ENCODE results near the gene ZNF804B. TPM values are rescaled to one million over a fixed set of nuclear protein-coding genes. Genes with fewer than 3 reads are reported as not detected.

The ZNF804B gene
- total and polyA plus RNA-seq, 9 of the 15 experiments (the other 6 are each of a cell fraction or from before 2014, with no cell fraction given), result 0.04 to 0.22 (median 0.09) TPM; not detected in 6

DNA sequence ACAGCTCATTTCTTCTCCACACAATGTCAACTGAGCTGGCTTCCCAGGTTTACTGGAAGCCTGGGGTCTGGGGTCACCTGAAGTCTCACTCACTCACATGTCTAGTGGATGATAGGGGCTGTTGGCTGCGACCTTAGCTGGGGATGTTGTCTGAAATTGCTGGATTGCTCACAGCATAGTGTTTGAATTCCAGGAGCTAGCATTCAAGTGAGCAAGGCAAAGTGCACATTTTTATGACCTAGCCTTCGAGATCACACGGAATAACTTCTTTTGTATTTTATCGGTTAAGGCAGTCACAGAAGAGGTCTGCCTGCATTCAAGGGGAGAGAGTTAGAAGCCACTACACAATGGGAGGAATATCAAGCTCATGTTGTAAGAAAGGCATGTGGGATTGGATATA is 32.4 kb downstream of the ZNF804B start:
- 11% methylated on average over 4 of the region's 4 CpGs for WGBS (ENCODE audit: insufficient coverage, low coverage, missing lambda C conversion rate)
- Histone ChIP-seq H3K9ac (ENCODE audit: insufficient read depth in 1 of 2, low read depth in 2 of 2, low read length in 2 of 2) (no peak overlapping the region), H2AFZ (ENCODE audit: low read depth, low read length) (peak overlapping the region; percentile 21; the same call in 1 of the 2 replicates), H3K36me3 (ENCODE audit: control insufficient read depth, insufficient read depth, low read length) (no peaks in the 10 kb centered on the region), H3K79me2 (ENCODE audit: control insufficient read depth, insufficient read depth, low read length) (no peaks in the 10 kb centered on the region), H3K4me1 (replicated peaks in 1 of 2; ENCODE audit: control insufficient read depth in 2 of 2, insufficient read depth in 2 of 2, low read length in 2 of 2) (no peaks in the 10 kb centered on the region), H3K9me3 (replicated peaks; ENCODE audit: control insufficient read depth, insufficient read depth, low read depth, low read length) (no peaks in the 10 kb centered on the region), H3K4me3 (no peak overlapping the region), H3K27ac (ENCODE audit: extremely low read depth, low read depth, low read length) (no peak overlapping the region), H3K4me2 (ENCODE audit: insufficient read depth, low read length) (no peak overlapping the region), H3K9me1 (ENCODE audit: control insufficient read depth, insufficient read depth, low read length) (no peaks in the 10 kb centered on the region), H3K27me3 (ENCODE audit: control insufficient read depth in 2 of 2, insufficient read depth in 2 of 2, low read length in 2 of 2) (no peaks in the 10 kb centered on the region), H4K20me1 (replicated peaks; ENCODE audit: control insufficient read depth, insufficient read depth, low read length) (no peaks in the 10 kb centered on the region)
- in situ Hi-C loops (cut with MboI) (no loop called here), intact Hi-C loops (cut with micrococcal nuclease) (no loop called here)
- DNase-seq (ENCODE audit: extremely low read depth in 1 of 4, low spot score in 3 of 4), result no peak
- POLR2A ChIA-PET, result no interaction called here
- FAIRE-seq, result no peak
- CTCF ChIA-PET (ENCODE audit: low intra/inter-chr PET ratio), result no interaction called here
- no peak for ATAC-seq
- no peak for TF ChIP-seq KHSRP (IDR thresholded peaks at IDR 0.05)
- no peak for TF ChIP-seq FOXA3 (CRISPR knock-in tag; conservative IDR thresholded peaks at IDR 0.05 in 1 of 2, IDR thresholded peaks at IDR 0.05 in 1 of 2)
- TF ChIP-seq ZNF134 (CRISPR knock-in tag; conservative IDR thresholded peaks at IDR 0.05), result no peak
- no peak for TF ChIP-seq PCBP2 (IDR thresholded peaks at IDR 0.05; ENCODE audit: low read depth, low read length, poor library complexity, severe bottlenecking)
- no peak for TF ChIP-seq SRSF7 (optimal IDR thresholded peaks at IDR 0.05; ENCODE audit: low read depth, low read length)
- TF ChIP-seq E4F1 (CRISPR knock-in tag; IDR thresholded peaks at IDR 0.05; ENCODE audit: borderline replicate concordance), result no peak
- TF ChIP-seq CBX3 (IDR thresholded peaks at IDR 0.05; ENCODE audit: borderline replicate concordance in 1 of 2, low read length in 2 of 2), result no peak
- TF ChIP-seq, protein P1, sequence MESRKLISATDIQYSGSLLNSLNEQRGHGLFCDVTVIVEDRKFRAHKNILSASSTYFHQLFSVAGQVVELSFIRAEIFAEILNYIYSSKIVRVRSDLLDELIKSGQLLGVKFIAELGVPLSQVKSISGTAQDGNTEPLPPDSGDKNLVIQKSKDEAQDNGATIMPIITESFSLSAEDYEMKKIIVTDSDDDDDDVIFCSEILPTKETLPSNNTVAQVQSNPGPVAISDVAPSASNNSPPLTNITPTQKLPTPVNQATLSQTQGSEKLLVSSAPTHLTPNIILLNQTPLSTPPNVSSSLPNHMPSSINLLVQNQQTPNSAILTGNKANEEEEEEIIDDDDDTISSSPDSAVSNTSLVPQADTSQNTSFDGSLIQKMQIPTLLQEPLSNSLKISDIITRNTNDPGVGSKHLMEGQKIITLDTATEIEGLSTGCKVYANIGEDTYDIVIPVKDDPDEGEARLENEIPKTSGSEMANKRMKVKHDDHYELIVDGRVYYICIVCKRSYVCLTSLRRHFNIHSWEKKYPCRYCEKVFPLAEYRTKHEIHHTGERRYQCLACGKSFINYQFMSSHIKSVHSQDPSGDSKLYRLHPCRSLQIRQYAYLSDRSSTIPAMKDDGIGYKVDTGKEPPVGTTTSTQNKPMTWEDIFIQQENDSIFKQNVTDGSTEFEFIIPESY (CRISPR knock-in tag; IDR thresholded peaks at IDR 0.05), result no peak
- no peak for TF ChIP-seq FOXP4 (CRISPR knock-in tag; IDR thresholded peaks at IDR 0.05; ENCODE audit: borderline replicate concordance)
- no peak for TF ChIP-seq ZNF347 (CRISPR knock-in tag; IDR thresholded peaks at IDR 0.05; ENCODE audit: low read depth)
- TF ChIP-seq GATAD2A (IDR thresholded peaks at IDR 0.05), result no peak
- no peak for TF ChIP-seq EZH2 (IDR thresholded peaks at IDR 0.05; ENCODE audit: borderline replicate concordance, low read depth, low read length)
- TF ChIP-seq MYC (IDR thresholded peaks at IDR 0.05; ENCODE audit: low read depth, low read length), result no peak
- TF ChIP-seq MYC (CRISPR knock-in tag; IDR thresholded peaks at IDR 0.05; ENCODE audit: borderline replicate concordance, low read depth), result no peak
- TF ChIP-seq POLR2AphosphoS2 (IDR thresholded peaks at IDR 0.05; ENCODE audit: low read length), result no peak
- TF ChIP-seq HMG20B (CRISPR knock-in tag; IDR thresholded peaks at IDR 0.05), result no peak
- no TSS peak for BruUV-seq (replicated peaks)

Measured in K562 (cell line).